Measurements from ENCODE around the gene TAPBPL. TPM values are rescaled to one million over a fixed set of nuclear protein-coding genes. Genes with fewer than 3 reads are reported as not detected.

TAPBPL gene
- total RNA-seq, result 10 to 100 TPM; 29.1 to 32.0 TPM
- polyA plus RNA-seq, result 131 TPM

DNA sequence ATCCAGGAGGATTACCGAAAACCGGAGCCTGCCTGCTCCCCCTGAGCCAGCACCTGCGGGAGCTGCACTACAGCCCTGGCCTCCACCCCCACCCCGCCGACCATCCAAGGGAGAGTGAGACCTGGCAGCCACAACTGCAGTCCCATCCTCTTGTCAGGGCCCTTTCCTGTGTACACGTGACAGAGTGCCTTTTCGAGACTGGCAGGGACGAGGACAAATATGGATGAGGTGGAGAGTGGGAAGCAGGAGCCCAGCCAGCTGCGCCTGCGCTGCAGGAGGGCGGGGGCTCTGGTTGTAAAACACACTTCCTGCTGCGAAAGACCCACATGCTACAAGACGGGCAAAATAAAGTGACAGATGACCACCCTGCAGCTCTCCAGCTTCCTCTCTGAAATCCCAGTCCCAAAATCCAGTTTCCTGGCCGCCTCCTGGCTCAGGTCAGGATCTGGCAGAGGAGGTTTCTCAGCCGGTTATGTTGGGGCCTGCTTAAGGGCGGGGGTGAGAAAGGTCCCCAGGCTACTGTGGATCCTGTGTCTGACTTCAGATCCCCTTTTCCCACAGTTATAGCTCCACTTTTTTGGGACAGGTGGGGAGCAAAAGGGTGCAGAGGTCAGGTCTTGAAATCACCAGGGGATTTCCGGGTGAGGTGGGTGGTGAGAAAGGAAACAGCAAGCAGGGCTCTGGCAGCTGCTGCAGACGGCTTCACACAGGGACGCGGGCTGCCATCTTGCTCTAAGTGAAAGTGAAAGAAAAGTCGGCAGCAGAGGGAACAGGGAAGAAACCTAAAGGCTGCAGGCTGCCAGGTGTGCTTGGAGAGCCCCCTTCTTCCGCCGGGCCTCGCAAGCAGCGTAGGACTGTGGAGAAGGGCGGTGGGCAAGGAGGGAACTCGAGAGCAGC lies at the start of gene TAPBPL:
TSS of gene TAPBPL (plus strand) at position 695 of the 897 bp plus-strand sequence. CDS start 207 bp downstream, outside the sequence.
- Mint-ChIP-seq H3K27me3 (no peaks in the 10 kb centered on the region), H3K9me3 (no peaks in the 10 kb centered on the region), H3K4me3 (peak within 1 kb of the TSS; percentile 94 to 100 (median 99)), H3K4me1 (peaks cover 71 to 82% (median 76%) of the 10 kb centered on the region in 3 donors), H3K36me3 (peaks cover 3 to 74% (median 27%) of the 10 kb centered on the region in 3 donors), H3K27ac (peak within 1 kb of the TSS; percentile 91 to 100 (median 98))
- no peaks in the 10 kb centered on the region for H3K27me3 ChIP-seq (ENCODE audit: insufficient read depth, low read length, poor library complexity, severe bottlenecking)
- peak; percentile 77 to 90 (median 86) for DNase-seq
- CTCF ChIA-PET, result interaction anchor here (0.6 to 14.0 kb wide), 9 partner anchors 10 to 116 kb away, joined by 3 to 179 read pairs (median 5); partner anchors contain the start of gene VAMP1
- H3K36me3 ChIP-seq (ENCODE audit: insufficient read depth, low read length), result peaks cover 23% of the 10 kb centered on the region
- H3K27ac ChIP-seq (ENCODE audit: low read depth, low read length), result peak within 1 kb of the TSS; percentile 93
- no peaks in the 10 kb centered on the region for H3K9me3 ChIP-seq (ENCODE audit: low read length)
- POLR2A ChIA-PET, result interaction anchor here (1.0 to 8.1 kb wide), 12 partner anchors 8 to 117 kb away, joined by 3 to 109 read pairs (median 6); partner anchors contain the start of genes GAPDH, MRPL51 and VAMP1
- peak within 1 kb of the TSS; percentile 96 for H3K4me3 ChIP-seq (ENCODE audit: low read length)
- H3K4me1 ChIP-seq (ENCODE audit: insufficient read depth, low read length), result peaks cover 59% of the 10 kb centered on the region

GRCh38 chr12:6404390-6404789 lies 47.5 kb upstream of the TAPBPL start:
- Mint-ChIP-seq H3K9me3 (no peaks in the 10 kb centered on the region), H3K27me3 (peaks cover 4 to 7% of the 10 kb centered on the region in 2 donors), H3K27ac (no peak overlapping the region), H3K4me1 (no peaks in the 10 kb centered on the region), H3K4me3 (no peak overlapping the region), H3K36me3 (no peaks in the 10 kb centered on the region)
- H3K27ac ChIP-seq (ENCODE audit: low read depth, low read length), result no peak overlapping the region
- H3K4me1 ChIP-seq (ENCODE audit: insufficient read depth, low read length), result no peaks in the 10 kb centered on the region
- no peaks in the 10 kb centered on the region for H3K27me3 ChIP-seq (ENCODE audit: insufficient read depth, low read length, poor library complexity, severe bottlenecking)
- no peaks in the 10 kb centered on the region for H3K36me3 ChIP-seq (ENCODE audit: insufficient read depth, low read length)
- CTCF ChIA-PET, result interaction anchor here (1.3 kb wide), 1 partner anchor 84 kb away, joined by 3 read pairs; no protein-coding TSS in a partner anchor
- POLR2A ChIA-PET, result interaction anchor here (0.7 kb wide), 1 partner anchor 96 kb away, joined by 4 read pairs; no protein-coding TSS in a partner anchor
- no peaks in the 10 kb centered on the region for H3K9me3 ChIP-seq (ENCODE audit: low read length)
- DNase-seq, result no peak
- no peak overlapping the region for H3K4me3 ChIP-seq (ENCODE audit: low read length)

- H3K9me3 Mint-ChIP-seq, result no peaks in the 10 kb centered on the region
- no peaks in the 10 kb centered on the region for H3K4me1 Mint-ChIP-seq
- ChIA-PET POLR2A (no interaction called here), CTCF (no interaction called here)
- no peaks in the 10 kb centered on the region for H3K4me1 ChIP-seq (ENCODE audit: insufficient read depth, low read length)
- H3K27ac ChIP-seq (ENCODE audit: low read depth, low read length), result no peak overlapping the region
- DNase-seq, result no peak
- H3K27me3 ChIP-seq (ENCODE audit: insufficient read depth, low read length, poor library complexity, severe bottlenecking), result no peaks in the 10 kb centered on the region
- no peaks in the 10 kb centered on the region for H3K36me3 ChIP-seq (ENCODE audit: insufficient read depth, low read length)
- no peaks in the 10 kb centered on the region for H3K36me3 Mint-ChIP-seq
- H3K9me3 ChIP-seq (ENCODE audit: low read length), result no peaks in the 10 kb centered on the region
- H3K27ac Mint-ChIP-seq, result no peak overlapping the region
- H3K4me3 Mint-ChIP-seq, result no peak overlapping the region
- no peak overlapping the region for H3K4me3 ChIP-seq (ENCODE audit: low read length)
- peaks cover 4 to 7% of the 10 kb centered on the region in 2 donors for H3K27me3 Mint-ChIP-seq
Measured at GRCh38 chr12:6405963-6406362, 45.9 kb upstream of the TAPBPL start.

GRCh38 chr12:6407236-6407954 lies 44.4 kb upstream of the TAPBPL start:
- no peaks in the 10 kb centered on the region for H3K9me3 ChIP-seq (ENCODE audit: low read length)
- peaks cover 0 to 1% (median 0%) of the 10 kb centered on the region in 3 donors for H3K36me3 Mint-ChIP-seq
- H3K27ac Mint-ChIP-seq, result no peak overlapping the region
- peaks cover 4 to 7% of the 10 kb centered on the region in 2 donors for H3K27me3 Mint-ChIP-seq
- H3K27me3 ChIP-seq (ENCODE audit: insufficient read depth, low read length, poor library complexity, severe bottlenecking), result no peaks in the 10 kb centered on the region
- ChIA-PET CTCF (no interaction called here), POLR2A (no interaction called here)
- H3K27ac ChIP-seq (ENCODE audit: low read depth, low read length), result no peak overlapping the region
- H3K4me1 Mint-ChIP-seq, result no peaks in the 10 kb centered on the region
- no peak overlapping the region for H3K4me3 ChIP-seq (ENCODE audit: low read length)
- no peaks in the 10 kb centered on the region for H3K9me3 Mint-ChIP-seq
- no peak for DNase-seq
- H3K36me3 ChIP-seq (ENCODE audit: insufficient read depth, low read length), result no peaks in the 10 kb centered on the region
- no peaks in the 10 kb centered on the region for H3K4me1 ChIP-seq (ENCODE audit: insufficient read depth, low read length)
- no peak overlapping the region for H3K4me3 Mint-ChIP-seq

- Mint-ChIP-seq H3K9me3 (no peaks in the 10 kb centered on the region), H3K27me3 (peaks cover 7 to 8% of the 10 kb centered on the region in 2 donors), H3K4me3 (no peak overlapping the region), H3K36me3 (no peaks in the 10 kb centered on the region), H3K27ac (peak overlapping the region in 1 of 8 donors; percentile 51), H3K4me1 (peaks cover 0 to 2% (median 0%) of the 10 kb centered on the region in 3 donors)
- Histone ChIP-seq H3K4me1 (ENCODE audit: insufficient read depth, low read length) (no peaks in the 10 kb centered on the region), H3K36me3 (ENCODE audit: insufficient read depth, low read length) (no peaks in the 10 kb centered on the region), H3K9me3 (ENCODE audit: low read length) (no peaks in the 10 kb centered on the region), H3K27me3 (ENCODE audit: insufficient read depth, low read length, poor library complexity, severe bottlenecking) (no peaks in the 10 kb centered on the region), H3K27ac (ENCODE audit: low read depth, low read length) (no peak overlapping the region), H3K4me3 (ENCODE audit: low read length) (no peak overlapping the region)
- POLR2A ChIA-PET, result no interaction called here
- no peak for DNase-seq
- CTCF ChIA-PET, result interaction anchor here (1.9 kb wide), 1 partner anchor 49 kb away, joined by 4 read pairs; no protein-coding TSS in a partner anchor
Measured at GRCh38 chr12:6416596-6416995, 35.2 kb upstream of the TAPBPL start.

- H3K4me3 ChIP-seq (ENCODE audit: low read length), result no peak overlapping the region
- ChIA-PET POLR2A (interaction anchor here (0.7 kb wide), 1 partner anchor 83 kb away, joined by 4 read pairs; no protein-coding TSS in a partner anchor), CTCF (interaction anchor here (1.2 to 1.5 kb wide), 2 partner anchors 47 to 95 kb away, joined by 4 to 8 read pairs; no protein-coding TSS in a partner anchor)
- H3K27ac Mint-ChIP-seq, result no peak overlapping the region
- no peaks in the 10 kb centered on the region for H3K36me3 ChIP-seq (ENCODE audit: insufficient read depth, low read length)
- no peaks in the 10 kb centered on the region for H3K36me3 Mint-ChIP-seq
- H3K27me3 ChIP-seq (ENCODE audit: insufficient read depth, low read length, poor library complexity, severe bottlenecking), result no peaks in the 10 kb centered on the region
- H3K9me3 ChIP-seq (ENCODE audit: low read length), result no peaks in the 10 kb centered on the region
- H3K4me3 Mint-ChIP-seq, result no peak overlapping the region
- peaks cover 7 to 8% of the 10 kb centered on the region in 2 donors for H3K27me3 Mint-ChIP-seq
- DNase-seq, result no peak
- no peaks in the 10 kb centered on the region for H3K9me3 Mint-ChIP-seq
- peaks cover 8% of the 10 kb centered on the region for H3K4me1 ChIP-seq (ENCODE audit: insufficient read depth, low read length)
- H3K27ac ChIP-seq (ENCODE audit: low read depth, low read length), result no peak overlapping the region
- peaks cover 7 to 8% (median 7%) of the 10 kb centered on the region in 3 donors for H3K4me1 Mint-ChIP-seq
Measured at GRCh38 chr12:6418796-6419195, 33.0 kb upstream of the TAPBPL start.

GRCh38 chr12:6420364-6420763 lies 31.5 kb upstream of the TAPBPL start:
- Histone ChIP-seq H3K36me3 (ENCODE audit: insufficient read depth, low read length) (no peaks in the 10 kb centered on the region), H3K27ac (ENCODE audit: low read depth, low read length) (no peak overlapping the region), H3K4me3 (ENCODE audit: low read length) (no peak overlapping the region), H3K27me3 (ENCODE audit: insufficient read depth, low read length, poor library complexity, severe bottlenecking) (no peaks in the 10 kb centered on the region), H3K9me3 (ENCODE audit: low read length) (no peaks in the 10 kb centered on the region), H3K4me1 (ENCODE audit: insufficient read depth, low read length) (peaks cover 19% of the 10 kb centered on the region)
- H3K4me3 Mint-ChIP-seq, result no peak overlapping the region
- no peak for DNase-seq
- ChIA-PET POLR2A (interaction anchor here (0.7 kb wide), 1 partner anchor 51 kb away, joined by 3 read pairs; no protein-coding TSS in a partner anchor), CTCF (interaction anchor here (0.6 to 1.5 kb wide), 3 partner anchors 84 to 118 kb away, joined by 3 to 4 read pairs (median 3); no protein-coding TSS in a partner anchor)
- H3K9me3 Mint-ChIP-seq, result no peaks in the 10 kb centered on the region
- no peak overlapping the region for H3K27ac Mint-ChIP-seq
- H3K27me3 Mint-ChIP-seq, result peaks cover 6 to 7% of the 10 kb centered on the region in 2 donors
- peaks cover 14 to 18% (median 14%) of the 10 kb centered on the region in 3 donors for H3K4me1 Mint-ChIP-seq
- no peaks in the 10 kb centered on the region for H3K36me3 Mint-ChIP-seq

All from CD8-positive, alpha-beta memory T cell (primary cell).